DND-41 (cell line): Measurements from ENCODE around the gene PIEZO2.

Experiments
- EZH2 ChIP-seq: IDR thresholded peaks from 3 replicates; pipeline ENCODE4 v1.6.1; 2012; ENCODE audit warnings: borderline replicate concordance, low read depth, mild to moderate bottlenecking, moderate library complexity, low read length, inconsistent platforms; ENCODE audit not compliant: severe bottlenecking
- TF ChIP-seq, protein P1 (sequence below): IDR thresholded peaks from 2 replicates; pipeline ENCODE4 v1.5.1; 2012; ENCODE audit warnings: borderline replicate concordance, low read length, moderate library complexity, mild to moderate bottlenecking; ENCODE audit not compliant: poor library complexity, severe bottlenecking; ENCODE audit errors: extremely low read depth

DNA sequence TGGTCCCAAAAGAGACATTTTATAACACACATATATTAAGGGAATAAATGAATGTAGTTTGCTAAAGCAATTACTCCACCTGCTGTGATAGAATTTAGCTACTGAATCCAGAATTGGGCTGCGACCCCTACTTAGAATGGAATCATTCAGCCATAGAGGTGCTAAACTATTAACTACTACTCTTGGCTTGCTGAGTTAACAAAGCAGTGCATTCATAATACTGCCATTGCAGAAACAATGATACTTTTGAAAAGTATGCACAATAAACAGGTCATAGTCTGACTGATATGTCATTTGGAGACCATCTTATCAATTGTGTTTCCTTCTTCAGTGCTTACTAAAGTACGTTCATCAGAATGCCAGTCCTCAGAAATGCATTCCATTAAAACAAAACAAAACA, 273.6 kb downstream of the PIEZO2 start:
- TF ChIP-seq, protein P1, sequence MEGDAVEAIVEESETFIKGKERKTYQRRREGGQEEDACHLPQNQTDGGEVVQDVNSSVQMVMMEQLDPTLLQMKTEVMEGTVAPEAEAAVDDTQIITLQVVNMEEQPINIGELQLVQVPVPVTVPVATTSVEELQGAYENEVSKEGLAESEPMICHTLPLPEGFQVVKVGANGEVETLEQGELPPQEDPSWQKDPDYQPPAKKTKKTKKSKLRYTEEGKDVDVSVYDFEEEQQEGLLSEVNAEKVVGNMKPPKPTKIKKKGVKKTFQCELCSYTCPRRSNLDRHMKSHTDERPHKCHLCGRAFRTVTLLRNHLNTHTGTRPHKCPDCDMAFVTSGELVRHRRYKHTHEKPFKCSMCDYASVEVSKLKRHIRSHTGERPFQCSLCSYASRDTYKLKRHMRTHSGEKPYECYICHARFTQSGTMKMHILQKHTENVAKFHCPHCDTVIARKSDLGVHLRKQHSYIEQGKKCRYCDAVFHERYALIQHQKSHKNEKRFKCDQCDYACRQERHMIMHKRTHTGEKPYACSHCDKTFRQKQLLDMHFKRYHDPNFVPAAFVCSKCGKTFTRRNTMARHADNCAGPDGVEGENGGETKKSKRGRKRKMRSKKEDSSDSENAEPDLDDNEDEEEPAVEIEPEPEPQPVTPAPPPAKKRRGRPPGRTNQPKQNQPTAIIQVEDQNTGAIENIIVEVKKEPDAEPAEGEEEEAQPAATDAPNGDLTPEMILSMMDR, result no peak
- no peak for TF ChIP-seq EZH2
